ENCODE results near the gene TRERF1.

DNA sequence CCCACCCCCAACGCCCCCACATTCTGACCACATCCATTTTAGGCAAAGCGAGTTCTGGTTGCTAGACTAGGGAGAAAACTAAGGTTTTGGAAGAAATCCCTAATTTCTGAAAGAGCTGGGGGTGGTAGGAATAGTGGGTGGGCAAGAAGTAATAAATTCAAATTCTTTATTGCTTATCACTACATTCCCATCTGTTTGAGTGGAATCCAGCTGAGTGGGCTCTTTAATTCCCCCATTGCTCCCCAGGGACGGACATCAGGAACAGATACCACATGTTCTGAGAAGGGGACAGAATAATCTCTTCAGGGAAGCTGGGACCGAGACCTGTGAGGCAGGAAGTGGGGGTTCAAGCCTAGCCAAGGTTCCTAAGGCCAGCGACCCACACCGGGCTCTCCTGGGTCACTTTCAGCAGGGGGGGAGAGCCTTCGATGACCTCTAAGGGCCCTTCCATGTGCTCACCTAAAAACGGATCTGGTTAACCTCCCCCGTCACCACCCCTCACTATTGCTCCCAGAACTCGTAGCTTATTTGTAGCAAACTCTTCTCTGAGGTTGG lies 191.8 kb downstream of the TRERF1 start:
- TF ChIP-seq CTCF (IDR thresholded peaks at IDR 0.05) = no peak
- TF ChIP-seq POLR2AphosphoS5 (IDR thresholded peaks at IDR 0.05) = no peak
- no peak for TF ChIP-seq POLR2A (IDR thresholded peaks at IDR 0.05)

Measured in prostate gland (tissue), 2 donors.